Uterus (tissue), 2 donors: ENCODE results near the gene KNG1.

Source experiments
- POLR2A ChIP-seq, 2 donors: fragments of 450-650 bp; IDR thresholded peaks; one replicate each; pipeline ENCODE4 v1.6.1; 2016; ENCODE audit warnings: antibody characterized with exemption in 2 of 2, mild to moderate bottlenecking in 1 of 2, moderate library complexity in 1 of 2
- TF ChIP-seq, protein P1 (sequence below), 4 experiments: fragments of 200-600 bp in 2 of 4; fragments of 450-650 bp in 2 of 4; sonication (generic) in 2 of 4; IDR thresholded peaks; one replicate each; pipeline ENCODE4 v1.5.1; 2016 to 2019; ENCODE audit warnings: antibody characterized with exemption in 4 of 4, mild to moderate bottlenecking in 2 of 4, moderate library complexity in 1 of 4

DNA sequence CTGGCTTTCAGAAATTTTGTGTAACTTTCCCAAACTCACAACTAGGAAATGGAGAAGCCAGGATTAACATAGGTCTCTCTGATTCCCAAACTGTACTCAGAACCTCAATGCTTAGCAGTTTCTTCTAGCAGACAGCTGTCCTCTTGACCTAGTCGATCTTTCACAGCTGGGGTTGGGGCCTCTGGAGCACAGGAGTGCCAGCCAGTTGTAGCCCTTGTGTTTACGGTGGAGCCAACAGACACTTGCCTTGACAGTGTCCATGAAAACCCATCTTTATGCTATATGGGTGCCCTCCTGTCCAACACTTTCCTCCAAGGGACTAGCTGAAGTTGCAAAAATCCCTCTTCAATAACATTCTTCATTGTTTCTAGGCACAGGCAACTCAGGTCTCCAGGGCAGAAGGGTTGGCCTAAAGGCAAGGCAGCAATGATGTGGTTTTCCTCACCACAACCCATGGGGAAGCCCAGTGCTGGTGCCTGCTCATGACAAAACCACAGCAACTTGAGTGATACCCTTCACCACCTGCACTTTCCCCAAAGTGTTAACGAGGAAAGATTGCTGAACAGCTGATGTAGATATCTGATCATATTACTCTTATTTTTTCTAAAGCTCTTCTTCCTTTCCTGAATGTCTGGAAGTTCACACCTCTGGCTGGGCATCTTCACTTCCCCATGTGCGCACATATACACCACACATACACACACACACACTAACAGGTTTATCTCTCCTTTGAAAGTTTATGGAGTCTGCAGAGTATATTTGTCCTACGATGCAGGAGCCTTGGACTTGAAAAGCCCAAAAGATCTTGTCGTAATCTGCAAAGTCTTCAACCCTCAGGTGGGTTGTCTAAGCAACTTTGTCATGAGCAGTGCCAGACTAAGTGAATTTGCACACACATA, 11.0 kb upstream of the KNG1 start:
- TF ChIP-seq, protein P1, sequence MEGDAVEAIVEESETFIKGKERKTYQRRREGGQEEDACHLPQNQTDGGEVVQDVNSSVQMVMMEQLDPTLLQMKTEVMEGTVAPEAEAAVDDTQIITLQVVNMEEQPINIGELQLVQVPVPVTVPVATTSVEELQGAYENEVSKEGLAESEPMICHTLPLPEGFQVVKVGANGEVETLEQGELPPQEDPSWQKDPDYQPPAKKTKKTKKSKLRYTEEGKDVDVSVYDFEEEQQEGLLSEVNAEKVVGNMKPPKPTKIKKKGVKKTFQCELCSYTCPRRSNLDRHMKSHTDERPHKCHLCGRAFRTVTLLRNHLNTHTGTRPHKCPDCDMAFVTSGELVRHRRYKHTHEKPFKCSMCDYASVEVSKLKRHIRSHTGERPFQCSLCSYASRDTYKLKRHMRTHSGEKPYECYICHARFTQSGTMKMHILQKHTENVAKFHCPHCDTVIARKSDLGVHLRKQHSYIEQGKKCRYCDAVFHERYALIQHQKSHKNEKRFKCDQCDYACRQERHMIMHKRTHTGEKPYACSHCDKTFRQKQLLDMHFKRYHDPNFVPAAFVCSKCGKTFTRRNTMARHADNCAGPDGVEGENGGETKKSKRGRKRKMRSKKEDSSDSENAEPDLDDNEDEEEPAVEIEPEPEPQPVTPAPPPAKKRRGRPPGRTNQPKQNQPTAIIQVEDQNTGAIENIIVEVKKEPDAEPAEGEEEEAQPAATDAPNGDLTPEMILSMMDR (IDR thresholded peaks at IDR 0.05) = no peak
- TF ChIP-seq POLR2A (IDR thresholded peaks at IDR 0.05) = no peak
